Brain microvascular endothelial cell (primary cell): ENCODE measurements around the gene ASB18.

ENCODE experiments used
- DNase-seq: peaks from one replicate; pipeline ENCODE4 v3.0.0-alpha.2; 2020
- H3K27ac ChIP-seq: fragments of 250-450 bp; sonication (Bioruptor Pico); 2 replicates; pipeline ENCODE4 v1.5.1; 2020; ENCODE audit warnings: mild to moderate bottlenecking, moderate library complexity
- H3K27me3 ChIP-seq: fragments of 250-450 bp; sonication (Bioruptor Pico); replicated peaks from 2 replicates; pipeline ENCODE4 v1.5.1; 2020; ENCODE audit warnings: mild to moderate bottlenecking
- H3K36me3 ChIP-seq: fragments of 250-450 bp; sonication (Bioruptor Pico); replicated peaks from 2 replicates; pipeline ENCODE4 v1.5.1; 2020; ENCODE audit warnings: mild to moderate bottlenecking
- H3K4me3 ChIP-seq: 2 replicates; pipeline ENCODE4 v1.5.1; 2011; ENCODE audit warnings: low read depth, mild to moderate bottlenecking, control low read depth, low read length, moderate library complexity
- CTCF ChIP-seq: IDR thresholded peaks from 2 replicates; pipeline ENCODE4 v1.5.1; 2011; ENCODE audit warnings: low read depth, mild to moderate bottlenecking, moderate library complexity, low read length, control low read depth, inconsistent platforms; ENCODE audit errors: missing control alignments
- in situ Hi-C: cut with HindIII; loops from 2 replicates; pipeline ENCODE4 v1.10.0; 2017; ENCODE audit warnings: low sequenced_read_pairs, low pct_ligation_motif_present

ASB18 gene

GRCh38 chr2:236200378-236200777 lies 63.8 kb downstream of the ASB18 start:
- Histone ChIP-seq H3K4me3 (no peak overlapping the region), H3K36me3 (no peaks in the 10 kb centered on the region), H3K27ac (no peak overlapping the region), H3K27me3 (no peaks in the 10 kb centered on the region)
- no peak for TF ChIP-seq CTCF
- no peak for DNase-seq
- in situ Hi-C loops = no loop called here

- no peak for DNase-seq
- Histone ChIP-seq H3K4me3 (no peak overlapping the region), H3K36me3 (no peaks in the 10 kb centered on the region), H3K27ac (no peak overlapping the region), H3K27me3 (no peaks in the 10 kb centered on the region)
- in situ Hi-C loops = loop anchor here (25.0 kb wide), 1 partner anchor 409 kb away; no protein-coding TSS in a partner anchor
- TF ChIP-seq CTCF = no peak
Measured at GRCh38 chr2:236196366-236196765, 67.8 kb downstream of the ASB18 start.

GRCh38 chr2:236195726-236196125 lies 68.5 kb downstream of the ASB18 start:
- Histone ChIP-seq H3K27me3 (no peaks in the 10 kb centered on the region), H3K27ac (no peak overlapping the region), H3K4me3 (no peak overlapping the region), H3K36me3 (no peaks in the 10 kb centered on the region)
- no peak for TF ChIP-seq CTCF
- in situ Hi-C loops = loop anchor here (25.0 kb wide), 1 partner anchor 408 kb away; no protein-coding TSS in a partner anchor
- no peak for DNase-seq

- no peak overlapping the region for H3K27ac ChIP-seq
- no peak overlapping the region for H3K4me3 ChIP-seq
- no peaks in the 10 kb centered on the region for H3K27me3 ChIP-seq
- H3K36me3 ChIP-seq = no peaks in the 10 kb centered on the region
- TF ChIP-seq CTCF = no peak
- in situ Hi-C loops = loop anchor here (25.0 kb wide), 1 partner anchor 407 kb away; no protein-coding TSS in a partner anchor
- DNase-seq = no peak
Measured at GRCh38 chr2:236194786-236195185, 69.4 kb downstream of the ASB18 start.

GRCh38 chr2:236193026-236193425 lies 71.2 kb downstream of the ASB18 start:
- Histone ChIP-seq H3K27ac (no peak overlapping the region), H3K4me3 (no peak overlapping the region), H3K36me3 (no peaks in the 10 kb centered on the region), H3K27me3 (no peaks in the 10 kb centered on the region)
- in situ Hi-C loops = loop anchor here (25.0 kb wide), 1 partner anchor 406 kb away; no protein-coding TSS in a partner anchor
- DNase-seq = no peak
- TF ChIP-seq CTCF = peak; percentile 11

- H3K27me3 ChIP-seq = no peaks in the 10 kb centered on the region
- no peak overlapping the region for H3K27ac ChIP-seq
- no peak for DNase-seq
- H3K4me3 ChIP-seq = no peak overlapping the region
- H3K36me3 ChIP-seq = no peaks in the 10 kb centered on the region
- in situ Hi-C loops = loop anchor here (25.0 kb wide), 1 partner anchor 403 kb away; no protein-coding TSS in a partner anchor
- TF ChIP-seq CTCF = no peak
Measured at GRCh38 chr2:236190674-236191073, 73.5 kb downstream of the ASB18 start.
